Cardiac fibroblast (primary cell): ENCODE measurements around the gene IGIP.

Source experiments
- DNase-seq, 2 donors: peaks; one replicate each; pipeline versions ENCODE4 v3.0.0 to v3.0.0-alpha.2; 2010; ENCODE audit warnings: low read depth in 2 of 2
- H3K4me3 ChIP-seq, 2 donors: replicated peaks in 1 of 2; 1 replicate in 1 of 2; 2 replicates in 1 of 2; pipeline ENCODE4 v1.5.1; 2011; ENCODE audit warnings: low read depth in 2 of 2, low read length in 2 of 2, mild to moderate bottlenecking in 2 of 2, moderate library complexity in 1 of 2
- CTCF ChIP-seq: IDR thresholded peaks from one replicate; pipeline ENCODE4 v1.5.1; 2011; ENCODE audit warnings: low read depth, mild to moderate bottlenecking, low read length, inconsistent platforms

Gene IGIP

GRCh38 chr5:140172483-140172882 is 46.7 kb downstream of the IGIP start:
- TF ChIP-seq CTCF = no peak
- H3K4me3 ChIP-seq = no peak overlapping the region
- DNase-seq = no peak

GRCh38 chr5:140174014-140174413 is 48.3 kb downstream of the IGIP start:
- DNase-seq = no peak
- TF ChIP-seq CTCF = no peak
- H3K4me3 ChIP-seq = no peak overlapping the region

- TF ChIP-seq CTCF = no peak
- H3K4me3 ChIP-seq = peak within 1 kb of the TSS; percentile 80 to 91
- DNase-seq = peak; percentile 94 to 98
Observed at GRCh38 chr5:140174465-140175366, 49.0 kb downstream of the IGIP start, which contains the start of gene CYSTM1. TSS of gene CYSTM1 (plus strand) at chr5:140175188. CDS start at chr5:140194466, 19,278 bp downstream.

- DNase-seq = peak; percentile 68 to 76
- peak overlapping the region; percentile 80 to 91 for H3K4me3 ChIP-seq
- peak; percentile 39 for TF ChIP-seq CTCF
Observed at GRCh38 chr5:140175367-140176030, 49.8 kb downstream of the IGIP start.

- no peak for DNase-seq
- TF ChIP-seq CTCF = no peak
- H3K4me3 ChIP-seq = peak overlapping the region; percentile 80 to 91
Observed at GRCh38 chr5:140176031-140176387, 50.3 kb downstream of the IGIP start.

- H3K4me3 ChIP-seq = no peak overlapping the region
- no peak for DNase-seq
- TF ChIP-seq CTCF = no peak
Observed at GRCh38 chr5:140178086-140178410, 52.3 kb downstream of the IGIP start.
